Sigmoid colon (tissue), 4 donors: Measurements from ENCODE around the gene BRD4.

ENCODE experiments used
- CTCF ChIP-seq, 4 experiments: fragments of 450-650 bp in 3 of 4; fragments of 200-600 bp in 1 of 4; IDR thresholded peaks; one replicate each; pipeline ENCODE4 v1.5.1; 2016 to 2019; ENCODE audit warnings: antibody characterized with exemption in 4 of 4, mild to moderate bottlenecking in 3 of 4, moderate library complexity in 2 of 4
- POLR2A ChIP-seq, 2 donors: fragments of 450-650 bp; IDR thresholded peaks; one replicate each; pipeline ENCODE4 v1.6.1; 2016; ENCODE audit warnings: antibody characterized with exemption in 2 of 2, mild to moderate bottlenecking in 2 of 2, moderate library complexity in 2 of 2
- POLR2AphosphoS5 ChIP-seq, 4 donors: sonication (generic); formaldehyde crosslinking; IDR thresholded peaks; one replicate each; pipeline ENCODE4 v1.6.1; 2017; ENCODE audit warnings: antibody characterized with exemption in 4 of 4

DNA sequence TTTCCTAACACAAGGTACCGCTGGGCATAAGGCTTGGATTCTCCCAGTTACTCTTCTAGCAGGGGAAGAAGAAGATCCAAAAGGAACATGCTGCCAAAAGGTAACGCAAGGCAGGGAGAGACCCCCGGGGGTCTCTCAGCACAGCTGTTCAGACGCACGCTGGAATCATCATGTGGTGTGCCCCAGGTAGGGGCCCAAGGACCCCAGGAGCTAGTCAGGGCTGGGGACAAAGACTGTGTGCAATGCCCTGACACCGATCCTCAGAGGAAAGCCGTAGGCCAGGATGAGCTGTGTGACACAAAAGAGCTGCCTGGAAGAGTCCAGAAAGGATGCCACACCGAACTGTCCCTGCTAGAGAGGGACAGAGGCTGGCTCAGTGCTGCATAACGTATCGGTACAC lies 77.8 kb downstream of the BRD4 start:
- no peak for TF ChIP-seq CTCF (IDR thresholded peaks at IDR 0.05)
- no peak for TF ChIP-seq POLR2A (IDR thresholded peaks at IDR 0.05)
- TF ChIP-seq POLR2AphosphoS5 (IDR thresholded peaks at IDR 0.05), result no peak
